HTERT RPE-1 (cell line): ENCODE results near the gene CRYGS.
"Not testable (repeated sequence)": the region's sequence is repeated elsewhere in the genome, so short reads cannot be mapped to it uniquely, and the experiment has no call there.

ENCODE experiments used
- in situ Hi-C: fragments of 300-500 bp; cut with MboI; formaldehyde crosslinking; loops from 4 replicates; pipeline ENCODE4 v1.14.3; 2020; ENCODE audit warnings: low sequenced_read_pairs

Gene CRYGS

DNA sequence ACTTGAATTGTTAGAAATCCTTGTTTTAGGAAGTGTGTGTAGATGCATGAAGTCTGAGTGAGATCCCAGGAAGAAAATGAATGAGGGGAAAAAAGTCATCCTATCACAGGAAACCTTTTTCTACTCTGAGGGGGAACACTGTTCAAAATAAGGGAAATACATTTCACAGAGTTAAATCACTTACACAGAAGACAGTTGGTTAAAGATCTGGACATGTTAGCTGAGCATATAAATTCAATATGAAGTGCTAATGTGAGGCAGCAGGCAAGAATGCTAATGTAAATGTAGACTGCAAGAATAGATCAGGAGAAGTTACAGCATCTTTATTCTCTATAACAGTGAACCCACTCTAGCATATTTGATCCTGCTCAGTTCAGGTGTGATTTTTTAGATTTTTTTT, 20.4 kb upstream of the CRYGS start:
- in situ Hi-C loops: no loop called here

GRCh38 chr3:186552408-186553031, 8.3 kb upstream of the CRYGS start:
- in situ Hi-C loops: no loop called here

DNA sequence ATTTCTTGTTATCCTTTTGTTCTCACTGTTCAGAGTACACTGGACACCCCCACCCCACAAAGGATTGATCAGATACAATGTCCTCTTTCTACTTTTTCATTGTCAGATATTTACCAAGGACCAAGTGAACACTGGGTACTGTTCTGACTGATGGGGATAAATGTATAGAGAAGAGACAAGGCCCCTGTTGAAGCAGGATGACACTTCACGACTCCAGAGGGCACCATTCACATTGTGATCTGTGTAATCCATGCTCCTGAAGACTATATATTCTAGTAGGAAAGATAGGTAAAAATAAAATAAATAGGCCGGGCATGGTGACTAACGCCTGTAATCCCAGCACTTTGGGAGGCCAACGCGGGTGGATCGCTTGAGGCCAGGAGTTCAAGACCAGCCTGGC, 7.2 kb upstream of the CRYGS start:
- in situ Hi-C loops: no loop called here

DNA sequence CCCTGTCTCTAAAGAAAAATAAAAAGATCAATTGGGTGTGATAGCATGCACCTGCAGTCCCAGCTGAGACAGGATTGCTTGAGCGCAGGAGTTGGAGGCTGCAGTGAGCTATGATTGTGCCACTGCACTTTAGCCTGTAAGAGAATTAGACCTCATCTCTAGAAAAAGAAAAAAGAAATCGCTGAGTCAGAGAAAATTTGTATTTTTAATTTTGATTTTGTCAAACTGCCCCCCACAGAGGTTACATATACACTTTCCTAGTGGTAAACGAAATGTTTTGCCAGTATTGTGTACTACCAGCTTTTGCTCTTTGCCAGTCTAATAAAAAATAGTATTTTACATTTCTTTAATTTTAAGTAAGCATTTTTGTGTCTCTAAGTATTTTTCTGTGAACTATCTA, 5.3 kb upstream of the CRYGS start:
- in situ Hi-C loops: no loop called here

DNA sequence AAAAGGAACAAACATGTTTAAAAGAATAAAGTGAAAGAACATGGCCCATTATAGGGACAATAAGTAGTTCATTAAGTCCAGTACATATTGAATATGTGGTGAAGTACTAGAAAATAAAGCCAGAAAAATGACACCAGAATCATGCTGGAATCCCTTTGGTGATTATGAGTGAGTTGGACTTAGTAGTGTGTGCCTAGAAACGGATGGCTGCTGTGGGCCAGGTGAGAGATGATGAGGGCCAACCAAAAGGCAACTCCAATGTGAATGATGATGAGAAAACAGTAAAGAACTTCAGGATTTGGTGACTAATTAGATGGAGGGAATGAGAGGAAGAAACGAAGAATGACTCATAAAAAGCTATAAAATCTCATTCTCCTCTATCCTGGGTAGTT, 3.3 kb downstream of the CRYGS start:
- in situ Hi-C loops: no loop called here

DNA sequence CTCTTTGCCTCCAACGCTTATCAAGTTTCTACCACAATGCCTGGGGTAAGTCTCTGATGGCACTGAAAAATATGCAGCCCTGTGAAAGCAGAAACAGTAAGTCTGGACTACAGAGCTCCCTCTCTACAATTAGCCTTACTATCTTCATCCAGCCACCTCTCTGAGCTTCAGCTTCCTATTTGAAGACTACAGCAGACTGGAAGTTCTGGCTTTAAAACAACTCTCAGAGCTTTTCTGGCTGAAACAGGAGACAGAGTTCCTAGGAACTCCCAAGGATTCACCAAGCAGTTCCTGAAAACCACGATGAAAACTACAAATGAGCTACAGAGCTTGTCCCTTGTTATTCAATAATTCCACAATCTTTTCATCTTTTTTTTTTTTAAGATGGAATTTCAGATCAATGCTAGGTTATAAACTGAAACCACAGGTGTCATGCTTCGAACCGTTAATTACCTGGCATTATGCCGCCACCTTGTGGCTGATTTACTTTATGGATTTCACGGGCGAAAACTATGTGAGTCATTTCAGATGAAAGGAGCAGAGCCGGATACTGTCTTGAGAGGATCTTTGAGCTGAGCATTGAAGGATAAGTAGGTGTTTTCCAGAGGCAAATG, 3.9 kb downstream of the CRYGS start:
- in situ Hi-C loops: no loop called here

DNA sequence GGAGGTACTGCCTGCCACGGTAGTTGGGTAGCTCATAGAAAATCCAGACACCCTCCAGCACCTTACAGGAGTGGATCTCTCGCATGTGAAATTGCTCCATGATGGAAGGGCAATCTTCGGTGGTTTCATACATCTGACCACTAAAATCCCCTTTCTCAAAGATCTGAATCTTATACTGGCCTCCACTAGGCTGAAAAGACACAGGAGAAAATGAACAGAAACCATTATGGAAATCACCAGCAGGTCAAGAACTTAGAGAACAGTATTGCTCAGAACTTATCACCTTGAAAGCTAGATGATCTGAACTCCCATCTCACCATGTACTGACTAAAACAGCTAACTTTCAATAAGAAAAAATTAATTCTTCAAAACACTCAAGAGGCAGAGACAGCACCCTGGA, 5.4 kb downstream of the CRYGS start:
- in situ Hi-C loops: no loop called here

- in situ Hi-C loops: no loop called here
Observed at GRCh38 chr3:186536883-186537844, 7.0 kb downstream of the CRYGS start.

GRCh38 chr3:186534113-186534669, 10.0 kb downstream of the CRYGS start:
- in situ Hi-C loops: no loop called here

GRCh38 chr3:186532598-186533072, 11.5 kb downstream of the CRYGS start:
- in situ Hi-C loops: no loop called here

- in situ Hi-C loops: not testable (repeated sequence)
Observed at GRCh38 chr3:186531694-186532093, 12.5 kb downstream of the CRYGS start.

- in situ Hi-C loops: no loop called here
Observed at GRCh38 chr3:186530415-186530814, 13.8 kb downstream of the CRYGS start.

GRCh38 chr3:186529201-186529999, 14.8 kb downstream of the CRYGS start:
- in situ Hi-C loops: no loop called here

- in situ Hi-C loops: no loop called here
Observed at GRCh38 chr3:186526256-186526606, 17.9 kb downstream of the CRYGS start.

DNA sequence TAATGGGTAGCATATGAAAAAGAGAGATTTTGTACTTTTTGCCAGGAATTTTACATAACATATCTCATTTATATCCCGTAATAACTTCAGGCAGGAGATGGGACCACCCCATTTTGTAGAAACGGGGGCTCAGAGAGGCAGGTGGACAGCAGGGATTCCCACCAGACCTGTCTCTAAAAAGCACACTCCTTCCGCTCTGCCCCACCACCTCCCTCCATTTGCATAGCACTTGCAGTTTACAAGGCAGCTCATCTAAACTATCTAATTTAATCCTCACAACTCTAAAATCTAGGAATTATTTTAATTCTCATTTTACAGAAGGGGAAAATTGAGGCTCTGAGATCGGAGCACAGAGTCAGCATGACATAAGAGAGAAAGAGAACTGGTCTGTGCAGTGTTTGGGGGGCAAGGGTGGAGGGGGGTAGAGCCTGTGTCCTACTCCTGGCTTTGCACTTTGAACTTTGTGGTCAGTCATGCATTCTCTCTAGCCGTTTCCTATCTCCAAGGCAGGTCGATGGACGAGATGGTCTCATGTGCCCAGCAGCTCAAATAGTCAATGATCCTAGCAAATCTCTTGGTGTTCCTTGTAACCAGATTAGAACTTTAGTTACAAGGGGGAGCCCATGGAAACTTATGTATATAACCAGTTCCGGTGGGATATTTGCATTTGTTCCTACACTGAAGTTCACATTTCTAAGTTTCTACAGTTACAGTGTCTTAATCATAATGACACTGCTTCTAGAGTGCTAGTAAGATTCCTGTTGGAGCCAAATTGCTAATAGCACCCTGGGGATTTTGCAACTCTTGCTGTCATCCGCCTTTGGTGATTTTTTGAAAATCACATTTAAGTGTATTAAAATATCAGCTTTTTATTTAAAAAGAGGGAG, 18.6 kb downstream of the CRYGS start:
- in situ Hi-C loops: no loop called here

DNA sequence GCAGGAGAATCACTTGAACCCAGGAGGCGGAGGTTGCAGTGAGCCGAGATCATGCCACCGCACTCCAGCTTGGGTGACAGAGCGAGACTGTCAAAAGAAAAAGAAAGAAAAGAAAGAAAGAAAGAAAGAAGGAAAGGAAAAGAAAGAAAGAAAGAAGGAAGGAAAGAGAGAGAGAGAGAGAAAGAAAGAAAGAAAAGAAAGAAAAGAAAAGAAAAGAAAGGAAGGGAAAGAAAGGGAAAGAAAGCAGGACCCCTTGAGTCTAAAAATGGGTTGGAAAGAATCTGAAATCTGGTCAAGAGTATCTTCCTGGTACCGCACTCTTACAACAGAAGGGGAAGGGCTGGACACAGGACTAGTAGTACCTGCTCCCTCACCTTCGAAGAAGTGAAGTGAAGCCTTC, 19.6 kb downstream of the CRYGS start:
- in situ Hi-C loops: no loop called here

DNA sequence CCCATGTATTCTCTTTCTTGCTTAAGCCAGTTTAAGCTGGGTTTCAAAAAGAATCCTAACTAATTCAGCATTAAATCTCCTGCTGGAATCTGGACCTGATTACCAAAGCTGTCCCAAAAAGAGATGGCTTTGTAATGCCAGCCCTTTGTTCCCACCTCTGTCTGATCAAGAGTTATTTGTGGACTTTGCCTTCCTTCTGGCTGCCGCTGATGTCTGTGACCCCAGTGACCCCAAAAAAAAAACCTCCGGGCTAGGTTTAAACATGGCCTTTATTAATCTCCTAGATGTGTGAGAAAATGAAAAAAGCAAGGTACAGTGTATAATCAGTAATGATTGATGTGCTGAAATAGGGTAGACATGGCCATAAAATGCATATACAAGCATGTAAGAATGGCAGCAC, 20.7 kb downstream of the CRYGS start:
- in situ Hi-C loops: no loop called here

DNA sequence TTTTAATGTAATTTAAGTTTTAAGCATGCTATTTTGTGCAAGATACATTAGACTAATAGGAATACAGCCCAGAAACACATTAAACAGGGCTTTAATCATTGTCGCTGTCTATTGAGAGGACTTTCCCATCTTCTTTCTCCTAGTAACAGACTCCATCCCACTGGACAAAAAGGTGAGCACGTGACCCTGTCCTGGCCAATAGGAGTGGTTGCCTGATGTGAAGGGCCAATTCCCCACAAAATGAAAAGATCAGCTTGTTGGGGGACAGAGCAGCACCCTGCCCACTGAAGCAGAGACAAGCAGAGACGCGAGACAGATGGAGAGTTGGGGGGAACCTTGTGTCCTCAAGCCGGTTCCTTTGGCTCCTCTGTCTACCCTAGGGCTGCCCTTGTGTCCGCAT, 21.2 kb downstream of the CRYGS start:
- in situ Hi-C loops: no loop called here

GRCh38 chr3:186520957-186521842, 23.0 kb downstream of the CRYGS start:
- in situ Hi-C loops: no loop called here
